B cell (primary cell): ENCODE measurements around the gene BABAM1. TPM values are rescaled to one million over a fixed set of nuclear protein-coding genes. Genes with fewer than 3 reads are reported as not detected.

ENCODE experiments used
- ATAC-seq: fragments of 200-7000 bp; cut with Tn5 transposase; one replicate; pipeline ENCODE4 v1.10.0; 2021; ENCODE audit warnings: low read depth, mild to moderate bottlenecking, moderate number of reproducible peaks, moderate library complexity
- CTCF ChIA-PET: fragments of 350-600 bp; sonication (Branson Sonifier 250); formaldehyde crosslinking; loops from one replicate; lab custom pipeline; 2021; ENCODE audit warnings: antibody characterized with exemption, inconsistent platforms; lab: Charles Lee
- POLR2A ChIA-PET: fragments of 350-600 bp; sonication (Branson Sonifier 250); formaldehyde crosslinking; loops from one replicate; lab custom pipeline; 2021; ENCODE audit warnings: antibody characterized with exemption; lab: Charles Lee
- DNase-seq: peaks from one replicate; pipeline ENCODE4 v3.0.0; 2013
- H2AFZ ChIP-seq: 2 replicates; pipeline ENCODE4 v1.6.1; 2012; ENCODE audit warnings: mild to moderate bottlenecking, low read depth, low read length; ENCODE audit not compliant: insufficient read depth, poor library complexity, severe bottlenecking
- H3K27ac ChIP-seq, 2 donors: 1 replicate in 1 of 2; 2 replicates in 1 of 2; pipeline ENCODE4 v1.5.1; 2012 to 2013; ENCODE audit warnings: low read length in 2 of 2, mild to moderate bottlenecking in 2 of 2, moderate library complexity in 1 of 2
- H3K27me3 ChIP-seq, 4 experiments: fragments of 200-600 bp in 1 of 4; sonication (generic) in 1 of 4; replicated peaks in 1 of 4; 1 replicate in 2 of 4; 2 replicates in 2 of 4; pipeline versions ENCODE4 v1.6.1 to v1.7.0; 2013 to 2016; ENCODE audit warnings: low read length in 3 of 4, mild to moderate bottlenecking in 2 of 4, mixed read lengths in 1 of 4, moderate library complexity in 1 of 4; ENCODE audit not compliant: insufficient read depth in 4 of 4, control insufficient read depth in 3 of 4; ENCODE audit errors: control extremely low read depth in 1 of 4
- H3K36me3 ChIP-seq, 2 experiments: replicated peaks in 1 of 2; 1 replicate in 1 of 2; 2 replicates in 1 of 2; pipeline versions ENCODE4 v1.6.1 to v1.7.1; 2013; ENCODE audit warnings: low read length in 1 of 2; ENCODE audit not compliant: insufficient read depth in 2 of 2, control insufficient read depth in 1 of 2; ENCODE audit errors: control extremely low read depth in 1 of 2, extremely low read depth in 1 of 2
- H3K4me1 ChIP-seq, 2 donors: fragments of 200-600 bp in 1 of 2; sonication (generic) in 1 of 2; 1 replicate in 1 of 2; 2 replicates in 1 of 2; pipeline versions ENCODE4 v1.5.1 to v1.6.1; 2013 to 2017; ENCODE audit warnings: low read length in 2 of 2; ENCODE audit not compliant: control insufficient read depth in 2 of 2, insufficient read depth in 2 of 2
- H3K4me2 ChIP-seq: replicated peaks from 2 replicates; pipeline ENCODE3; 2012; ENCODE audit warnings: mild to moderate bottlenecking, low read depth, low read length; ENCODE audit not compliant: poor library complexity, severe bottlenecking
- H3K4me3 ChIP-seq, 5 experiments: fragments of 200-600 bp in 1 of 5; sonication (generic) in 1 of 5; 1 replicate in 3 of 5; 2 replicates in 2 of 5; pipeline versions ENCODE4 v1.5.1 to v1.7.0; 2011 to 2016; ENCODE audit warnings: low read length in 4 of 5, mild to moderate bottlenecking in 4 of 5, low read depth in 2 of 5, control low read depth in 1 of 5, moderate library complexity in 1 of 5; ENCODE audit not compliant: insufficient read depth in 1 of 5; ENCODE audit errors: control extremely low read depth in 1 of 5, extremely low read depth in 1 of 5
- H3K79me2 ChIP-seq: fragments of 200-600 bp; sonication (generic); one replicate; pipeline ENCODE4 v1.6.0; 2016; ENCODE audit warnings: low read length; ENCODE audit not compliant: control insufficient read depth, insufficient read depth
- H3K9ac ChIP-seq: fragments of 200-600 bp; sonication (generic); 2 replicates; pipeline ENCODE4 v1.6.1; 2017; ENCODE audit warnings: mild to moderate bottlenecking, low read length, moderate library complexity
- H3K9me3 ChIP-seq, 3 donors: one replicate each; pipeline versions ENCODE4 v1.6.1 to v1.7.1; 2013; ENCODE audit warnings: low read length in 2 of 3; ENCODE audit not compliant: control insufficient read depth in 2 of 3, insufficient read depth in 1 of 3; ENCODE audit errors: control extremely low read depth in 1 of 3
- H4K20me1 ChIP-seq: 2 replicates; pipeline ENCODE4 v1.6.0; 2012; ENCODE audit warnings: mild to moderate bottlenecking, low read length; ENCODE audit not compliant: insufficient read depth, control insufficient read depth, poor library complexity, severe bottlenecking
- H3K27ac Mint-ChIP-seq: one replicate; pipeline ENCODE4 v1.8.0; 2021; ENCODE audit warnings: mixed read lengths
- H3K27me3 Mint-ChIP-seq: one replicate; pipeline ENCODE4 v1.8.0; 2021; ENCODE audit warnings: mixed read lengths
- H3K4me1 Mint-ChIP-seq: one replicate; pipeline ENCODE4 v1.8.0; 2021; ENCODE audit warnings: mixed read lengths
- H3K4me3 Mint-ChIP-seq: one replicate; pipeline ENCODE4 v1.8.0; 2021; ENCODE audit warnings: mixed read lengths
- H3K9me3 Mint-ChIP-seq: one replicate; pipeline ENCODE4 v1.8.0; 2022; ENCODE audit warnings: mixed read lengths; ENCODE audit not compliant: insufficient read depth
- CTCF ChIP-seq: fragments of 200-600 bp; IDR thresholded peaks from one replicate; pipeline ENCODE4 v1.8.0; 2022; ENCODE audit warnings: antibody characterized with exemption, mild to moderate bottlenecking
- EZH2 ChIP-seq: IDR thresholded peaks from 2 replicates; pipeline ENCODE4 v1.6.1; 2012; ENCODE audit warnings: borderline replicate concordance, low read depth, mild to moderate bottlenecking, moderate library complexity, low read length; ENCODE audit not compliant: insufficient read depth, poor library complexity, severe bottlenecking
- WGBS: methylation state at CpG from one replicate; pipeline ENCODE4 v1.1.5; 2013; ENCODE audit warnings: missing lambda C conversion rate; ENCODE audit not compliant: insufficient coverage; 5-methylcytosine and 5-hydroxymethylcytosine counted together
- intact Hi-C: fragments of 100-400 bp; cut with micrococcal nuclease; formaldehyde crosslinking; loops from one replicate; pipeline ENCODE4 v1.10.0; 2022
- polyA plus RNA-seq: library from polyadenylated mRNA; depleted of rRNA; stranded (reverse); fragments of >200 nt; gene quantifications from 2 replicates; pipeline ENCODE4 v1.2.3, GENCODE V29; 2012
- total RNA-seq, 2 donors: library from RNA; stranded (reverse); fragments of 120-200 nt in 1 of 2; gene quantifications; 1 replicate in 1 of 2; 2 replicates in 1 of 2; pipeline versions ENCODE4 v1.2.3 to v1.2.4, GENCODE V29; 2013 to 2022

Gene BABAM1
- total and polyA plus RNA-seq, 2 donors (not counting 1 experiment from before 2014, with no cell fraction given), result 105 to 129 TPM

DNA sequence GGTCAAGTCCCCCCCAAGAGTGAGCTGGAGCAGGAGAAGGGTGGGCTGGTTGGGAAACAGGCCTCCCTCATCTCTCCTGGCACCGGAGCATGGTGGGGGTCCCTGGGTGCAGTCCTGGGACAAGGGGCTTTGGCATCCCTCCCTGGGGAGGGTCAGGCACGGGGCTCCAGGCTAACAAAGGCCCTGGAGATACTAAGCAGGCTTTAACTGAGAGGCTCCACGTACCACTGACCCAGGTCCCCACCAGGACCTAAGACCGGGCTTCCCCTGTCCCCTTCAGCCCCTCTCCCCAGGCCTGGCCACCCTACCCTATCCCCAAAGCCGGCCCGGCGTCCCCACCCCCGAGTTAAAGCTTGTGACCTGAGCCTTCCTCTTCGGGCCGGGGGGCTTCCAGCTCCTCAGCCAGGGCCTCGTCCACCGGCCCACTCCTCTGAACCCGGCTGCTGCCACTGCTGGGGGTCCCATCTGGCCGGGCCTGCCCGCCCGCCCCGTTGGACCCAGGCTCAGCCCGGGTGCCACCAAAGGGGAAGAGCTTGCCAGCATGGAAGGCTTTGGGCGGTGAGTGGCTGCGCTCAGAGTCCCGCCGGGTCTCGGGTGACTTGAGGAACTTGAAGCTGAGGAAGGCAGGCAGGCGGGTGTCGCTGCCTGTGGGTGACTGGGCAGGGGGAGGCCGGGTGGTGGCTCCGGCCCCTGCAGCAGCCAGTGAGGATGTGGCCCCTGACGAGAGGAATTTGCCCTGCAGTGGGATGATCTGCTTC lies 57.3 kb downstream of the BABAM1 start:
- Histone ChIP-seq H4K20me1 (peaks cover 18% of the 10 kb centered on the region), H3K4me2 (no peak overlapping the region), H3K27me3 (peaks cover 0 to 2% (median 0%) of the 10 kb centered on the region in 4 experiments), H3K4me3 (no peak overlapping the region), H2AFZ (no peak overlapping the region), H3K27ac (no peak overlapping the region), H3K36me3 (peaks cover 0 to 12% of the 10 kb centered on the region in 2 experiments), H3K4me1 (peaks cover 8 to 14% of the 10 kb centered on the region in 2 donors), H3K79me2 (no peaks in the 10 kb centered on the region), H3K9me3 (no peaks in the 10 kb centered on the region), H3K9ac (no peak overlapping the region)
- intact Hi-C loops, result no loop called here
- Mint-ChIP-seq H3K9me3 (no peaks in the 10 kb centered on the region), H3K27me3 (no peaks in the 10 kb centered on the region), H3K27ac (no peak overlapping the region), H3K4me3 (no peak overlapping the region), H3K4me1 (peaks cover 5% of the 10 kb centered on the region)
- DNase-seq (no peak), ATAC-seq (no peak)
- ChIA-PET CTCF (interaction anchor here (0.9 kb wide), 1 partner anchor 12 kb away, joined by 3 read pairs; no protein-coding TSS in a partner anchor), POLR2A (interaction anchor here (0.5 to 0.7 kb wide), 2 partner anchors 13 to 1214 kb away, joined by 3 read pairs; no protein-coding TSS in a partner anchor)
- WGBS, result 86% methylated on average over 24 of the region's 28 CpGs
- no peak for TF ChIP-seq CTCF
- no peak for TF ChIP-seq EZH2

DNA sequence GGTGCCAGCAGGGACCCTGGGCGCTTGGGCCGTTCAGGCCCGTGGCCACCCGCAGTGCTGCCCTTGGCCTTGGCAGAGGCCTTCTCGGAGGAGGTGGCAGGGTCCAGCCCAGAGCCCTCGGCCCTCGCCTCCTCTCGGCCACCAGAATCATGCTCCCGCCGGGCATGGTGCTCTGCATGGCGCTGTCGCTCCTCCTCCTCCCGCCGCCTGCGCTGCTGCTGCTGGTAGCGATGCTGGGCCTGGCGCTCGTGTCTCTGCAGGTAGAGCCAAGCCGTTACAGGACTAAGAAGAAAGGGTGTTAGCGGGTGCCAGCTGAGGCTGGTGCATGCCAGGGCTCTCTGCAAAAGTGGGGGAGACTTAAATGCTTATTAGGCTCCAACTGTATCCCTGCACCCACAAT lies 57.9 kb downstream of the BABAM1 start:
- CTCF ChIA-PET, result no interaction called here
- Mint-ChIP-seq H3K27me3 (no peaks in the 10 kb centered on the region), H3K27ac (no peak overlapping the region), H3K4me3 (no peak overlapping the region), H3K9me3 (no peaks in the 10 kb centered on the region), H3K4me1 (peaks cover 10% of the 10 kb centered on the region)
- H3K9me3 ChIP-seq, result no peaks in the 10 kb centered on the region
- peaks cover 0 to 6% (median 1%) of the 10 kb centered on the region in 4 experiments for H3K27me3 ChIP-seq
- peaks cover 0 to 8% of the 10 kb centered on the region in 2 experiments for H3K36me3 ChIP-seq
- no peak overlapping the region for H3K9ac ChIP-seq
- TF ChIP-seq EZH2 (no peak), CTCF (no peak)
- no peak overlapping the region for H3K4me3 ChIP-seq
- no peak overlapping the region for H3K4me2 ChIP-seq
- no peaks in the 10 kb centered on the region for H3K79me2 ChIP-seq
- POLR2A ChIA-PET, result interaction anchor here (0.7 kb wide), 1 partner anchor 1214 kb away, joined by 3 read pairs; no protein-coding TSS in a partner anchor
- H4K20me1 ChIP-seq, result peaks cover 15% of the 10 kb centered on the region
- DNase-seq (no peak), ATAC-seq (no peak)
- 97% methylated on average over 18 of the region's 20 CpGs for WGBS
- intact Hi-C loops, result no loop called here
- H2AFZ ChIP-seq, result no peak overlapping the region
- H3K27ac ChIP-seq, result no peak overlapping the region
- H3K4me1 ChIP-seq, result peaks cover 13 to 17% of the 10 kb centered on the region in 2 donors
